Mononuclear cell (primary cell): ENCODE data around the gene SRPK1. TPM values are rescaled to one million over a fixed set of nuclear protein-coding genes. Genes with fewer than 3 reads are reported as not detected.
"Not testable (repeated sequence)": the region's sequence is repeated elsewhere in the genome, so short reads cannot be mapped to it uniquely, and the experiment has no call there.

Source experiments
- H3K27me3 ChIP-seq: 2 replicates; pipeline ENCODE4 v1.6.0; 2011; ENCODE audit warnings: low read length, control low read depth; ENCODE audit not compliant: insufficient read depth
- H3K4me1 ChIP-seq: 2 replicates; pipeline ENCODE4 v1.5.1; 2011; ENCODE audit warnings: mild to moderate bottlenecking, low read length, control low read depth; ENCODE audit not compliant: insufficient read depth
- H3K4me3 ChIP-seq: 2 replicates; pipeline ENCODE4 v1.5.1; 2011; ENCODE audit warnings: mild to moderate bottlenecking, low read length, moderate library complexity
- H3K9me3 ChIP-seq: 2 replicates; pipeline ENCODE4 v1.5.1; 2011; ENCODE audit warnings: low read depth, mild to moderate bottlenecking, control low read depth, low read length
- total RNA-seq: library from RNA; depleted of rRNA; stranded (reverse); fragments of >200 nt; gene quantifications from one replicate; pipeline ENCODE4 v1.2.3, GENCODE V29; 2012

Gene SRPK1
- total RNA-seq, 1 donor, result 70.7 TPM

DNA sequence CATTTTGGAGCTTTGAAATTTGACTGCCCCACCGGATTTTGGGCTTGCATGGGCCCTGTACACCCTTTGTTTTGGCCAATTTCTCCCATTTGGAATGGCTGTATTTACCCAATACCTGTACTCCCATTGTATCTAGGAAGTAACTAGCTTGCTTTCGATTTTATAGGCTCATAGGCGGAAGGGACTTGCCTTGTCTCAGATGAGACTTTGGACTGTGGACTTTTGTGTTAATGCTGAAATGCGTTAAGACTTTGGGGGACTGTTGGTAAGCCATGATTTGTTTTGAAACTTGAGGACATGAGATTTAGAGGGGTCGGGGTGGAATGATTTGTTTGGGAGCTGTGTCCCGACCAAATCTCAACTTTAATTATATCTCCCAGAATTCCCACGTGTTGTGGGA, 20.3 kb upstream of the SRPK1 start:
- H3K4me3 ChIP-seq, H3K27me3 ChIP-seq, H3K4me1 ChIP-seq, H3K9me3 ChIP-seq: not testable (repeated sequence)

- not testable (repeated sequence) for H3K4me3 ChIP-seq, H3K9me3 ChIP-seq, H3K4me1 ChIP-seq, H3K27me3 ChIP-seq
Measured at GRCh38 chr6:35940014-35940413, 19.1 kb upstream of the SRPK1 start.

DNA sequence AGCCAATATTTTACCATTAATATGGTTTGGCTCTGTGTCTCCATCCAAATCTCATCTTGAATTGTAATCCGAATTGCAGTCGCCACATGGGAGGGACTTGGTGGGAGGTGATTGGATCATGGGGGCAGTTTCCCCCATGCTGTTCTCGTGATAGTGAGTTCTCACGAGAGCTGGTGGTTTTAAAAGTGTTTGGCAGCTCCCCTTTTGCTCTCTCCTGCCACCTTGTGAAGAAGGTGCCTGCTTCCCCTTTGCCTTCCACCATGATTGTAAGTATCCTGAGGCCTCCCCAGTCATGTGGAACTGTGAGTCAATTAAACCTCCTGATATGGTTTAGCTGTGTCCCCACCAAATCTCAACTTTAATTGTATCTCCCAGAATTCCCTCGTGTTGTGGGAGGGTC, 18.4 kb upstream of the SRPK1 start:
- not testable (repeated sequence) for H3K4me3 ChIP-seq, H3K27me3 ChIP-seq, H3K4me1 ChIP-seq, H3K9me3 ChIP-seq

GRCh38 chr6:35936681-35937359, 15.9 kb upstream of the SRPK1 start:
- no peak overlapping the region for H3K4me3 ChIP-seq
- no peaks in the 10 kb centered on the region for H3K9me3 ChIP-seq
- no peaks in the 10 kb centered on the region for H3K4me1 ChIP-seq
- peaks cover 2% of the 10 kb centered on the region for H3K27me3 ChIP-seq

- Histone ChIP-seq H3K4me1 (no peaks in the 10 kb centered on the region), H3K9me3 (no peaks in the 10 kb centered on the region), H3K27me3 (peaks cover 2% of the 10 kb centered on the region), H3K4me3 (no peak overlapping the region)
Measured at GRCh38 chr6:35935469-35935868, 14.6 kb upstream of the SRPK1 start.

- Histone ChIP-seq H3K9me3 (no peaks in the 10 kb centered on the region), H3K4me3 (no peak overlapping the region), H3K4me1 (no peaks in the 10 kb centered on the region), H3K27me3 (peaks cover 2% of the 10 kb centered on the region)
Measured at GRCh38 chr6:35933844-35934243, 12.9 kb upstream of the SRPK1 start.

DNA sequence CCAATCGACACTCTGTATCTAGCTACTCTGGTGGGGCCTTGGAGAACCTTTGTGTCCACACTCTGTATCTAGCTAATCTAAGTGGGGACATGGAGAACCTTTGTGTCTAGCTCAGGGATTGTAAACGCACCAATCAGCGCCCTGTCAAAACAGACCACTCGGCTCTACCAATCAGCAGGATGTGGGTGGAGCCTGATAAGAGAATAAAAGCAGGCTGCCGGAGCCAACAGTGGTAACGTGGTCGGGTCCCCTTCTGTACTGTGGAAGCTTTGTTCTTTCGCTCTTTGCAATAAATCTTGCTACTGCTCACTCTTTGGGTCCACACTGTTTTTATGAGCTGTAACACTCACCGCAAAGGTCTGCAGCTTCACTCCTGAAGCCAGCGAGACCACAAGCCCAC, 11.0 kb upstream of the SRPK1 start:
- not testable (repeated sequence) for H3K4me3 ChIP-seq, H3K9me3 ChIP-seq, H3K4me1 ChIP-seq, H3K27me3 ChIP-seq

DNA sequence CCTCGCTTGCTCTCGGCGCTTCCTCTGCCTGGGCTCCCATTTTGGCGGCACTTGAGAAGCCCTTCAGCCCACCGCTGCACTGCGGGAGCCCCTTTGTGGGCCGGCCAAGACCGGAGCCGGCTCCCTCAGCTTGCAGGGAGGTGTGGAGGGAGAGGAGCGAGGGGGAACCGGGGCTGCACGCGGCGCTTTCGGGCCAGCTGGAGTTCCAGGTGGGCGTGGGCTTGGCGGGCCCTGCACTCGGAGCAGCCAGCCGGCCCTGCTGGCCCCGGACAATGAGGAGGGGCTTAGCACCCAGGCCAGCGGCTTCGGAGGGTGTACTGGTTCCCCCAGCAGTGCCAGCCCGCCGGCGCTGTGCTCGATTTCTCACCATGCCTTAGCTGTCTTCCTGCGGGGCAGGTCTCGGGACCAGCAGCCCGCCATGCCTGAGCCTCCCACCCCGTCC, 10.2 kb upstream of the SRPK1 start:
- peaks cover 2% of the 10 kb centered on the region for H3K27me3 ChIP-seq
- no peak overlapping the region for H3K4me3 ChIP-seq
- no peaks in the 10 kb centered on the region for H3K9me3 ChIP-seq
- no peaks in the 10 kb centered on the region for H3K4me1 ChIP-seq

DNA sequence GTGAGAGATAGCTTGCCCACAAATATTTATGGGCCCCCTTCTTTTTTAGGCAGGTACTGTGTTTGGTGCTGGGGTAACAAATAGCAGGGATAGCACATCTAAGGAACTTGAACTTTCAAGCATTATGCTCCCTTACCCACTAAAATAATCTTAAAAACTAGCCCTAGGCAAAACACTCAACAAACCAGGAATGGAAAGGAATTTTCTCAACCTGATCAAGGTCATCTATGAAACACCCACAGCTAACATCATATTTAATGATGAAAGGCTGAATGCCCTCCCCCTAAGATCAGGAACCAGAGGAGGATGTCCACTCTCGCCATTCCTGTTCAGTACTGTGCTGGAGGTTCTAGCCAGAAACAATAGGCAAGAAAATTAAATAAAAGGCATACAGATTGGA, 8.7 kb upstream of the SRPK1 start:
- H3K4me3 ChIP-seq, result no peak overlapping the region
- no peaks in the 10 kb centered on the region for H3K9me3 ChIP-seq
- H3K27me3 ChIP-seq, result peaks cover 2% of the 10 kb centered on the region
- H3K4me1 ChIP-seq, result no peaks in the 10 kb centered on the region

GRCh38 chr6:35926509-35927215, 5.8 kb upstream of the SRPK1 start:
- Histone ChIP-seq H3K4me3 (no peak overlapping the region), H3K27me3 (no peaks in the 10 kb centered on the region), H3K4me1 (no peaks in the 10 kb centered on the region), H3K9me3 (no peaks in the 10 kb centered on the region)

- Histone ChIP-seq H3K4me3 (no peak overlapping the region), H3K9me3 (no peaks in the 10 kb centered on the region), H3K4me1 (peaks cover 2% of the 10 kb centered on the region), H3K27me3 (no peaks in the 10 kb centered on the region)
Measured at GRCh38 chr6:35925961-35926360, 5.1 kb upstream of the SRPK1 start.

- peaks cover 12% of the 10 kb centered on the region for H3K4me1 ChIP-seq
Measured at GRCh38 chr6:35924146-35924545, 3.2 kb upstream of the SRPK1 start.

DNA sequence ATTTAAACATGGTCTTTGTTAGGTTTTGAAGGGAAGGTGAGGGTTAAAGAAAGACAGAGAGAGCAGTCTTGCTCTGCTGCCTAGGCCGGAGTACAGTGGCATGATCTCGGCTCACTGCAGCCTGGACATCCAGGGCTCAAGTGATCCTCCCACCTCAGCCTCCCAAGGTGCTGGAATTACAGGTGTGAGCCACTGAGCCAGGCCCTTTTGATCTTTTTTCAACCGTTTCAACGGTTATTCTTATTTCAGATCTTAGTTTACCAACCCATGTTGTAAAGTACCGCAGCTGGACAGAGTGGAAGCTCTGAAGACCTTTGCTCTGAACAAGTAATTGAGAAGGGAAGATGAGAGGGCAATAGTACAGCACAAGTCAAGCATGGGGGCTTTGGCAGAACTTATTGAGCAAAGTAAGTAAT, 1.2 kb upstream of the SRPK1 start:
- H3K27me3 ChIP-seq, result no peaks in the 10 kb centered on the region
- H3K4me3 ChIP-seq, result no peak overlapping the region
- peaks cover 27% of the 10 kb centered on the region for H3K4me1 ChIP-seq
- H3K9me3 ChIP-seq, result no peaks in the 10 kb centered on the region

More at GRCh38 chr6:35924146-35924545, 3.2 kb upstream of the SRPK1 start:
- Histone ChIP-seq H3K4me3 (no peak overlapping the region), H3K27me3 (no peaks in the 10 kb centered on the region), H3K9me3 (no peaks in the 10 kb centered on the region)

DNA sequence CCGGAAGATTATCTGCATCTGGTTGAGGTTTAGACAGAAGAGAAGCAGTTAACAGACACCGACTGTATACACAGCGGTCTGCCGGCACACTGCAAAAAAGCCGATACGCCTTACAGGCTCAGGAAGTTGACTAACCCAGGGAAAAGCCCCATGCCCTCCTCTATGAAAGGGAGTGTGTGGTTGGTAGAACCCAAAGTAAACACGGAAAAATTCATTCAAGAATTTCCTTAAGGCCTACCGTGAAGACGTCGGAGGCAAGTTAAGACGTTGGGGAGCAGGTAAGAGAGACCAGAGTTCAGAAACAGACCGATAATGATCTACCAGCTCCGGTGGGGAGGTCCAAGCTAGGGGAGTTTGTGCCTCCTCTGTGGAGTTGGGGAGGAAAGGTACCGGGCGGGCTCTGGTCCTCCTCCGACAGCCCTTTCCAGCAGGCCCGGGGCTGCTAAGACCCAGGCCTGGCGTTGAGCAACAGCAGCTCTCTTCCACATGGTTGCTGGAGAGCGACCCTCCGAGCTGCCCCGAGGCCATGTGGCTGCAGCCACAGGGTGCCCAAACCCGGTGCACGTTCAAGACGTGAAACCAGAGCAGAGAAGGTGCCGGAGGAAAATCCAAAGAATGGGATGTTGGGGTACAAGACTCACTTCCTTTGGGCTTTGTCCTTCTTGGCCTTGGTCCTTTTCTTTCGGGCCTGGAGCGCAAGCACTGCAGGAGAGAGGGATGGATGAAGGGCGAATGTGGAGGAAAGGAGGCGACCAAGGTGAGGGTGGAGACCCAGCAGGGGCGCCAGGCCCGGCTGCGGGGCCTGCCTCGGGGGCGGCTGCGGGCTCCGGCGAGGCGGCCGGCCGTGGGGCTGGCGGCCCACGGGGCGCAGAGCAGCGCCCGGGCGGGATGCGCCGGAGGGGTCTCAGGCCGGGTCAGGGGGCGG, 809 bp downstream of the SRPK1 start:
- Histone ChIP-seq H3K4me1 (peaks cover 27% of the 10 kb centered on the region), H3K4me3 (peak overlapping the region; percentile 79), H3K9me3 (no peaks in the 10 kb centered on the region), H3K27me3 (no peaks in the 10 kb centered on the region)
